K562 (cell line): ENCODE measurements around the gene GRIA1. TPM values are rescaled to one million over a fixed set of nuclear protein-coding genes. Genes with fewer than 3 reads are reported as not detected.

ENCODE experiments used
- ATAC-seq: fragments of 200-7000 bp; cut with Tn5 transposase; 3 replicates; pipeline ENCODE4 v1.9.1; 2020; ENCODE audit warnings: moderate library complexity
- BruUV-seq: library from RNA; stranded (reverse); fragments of 400-500 nt; replicated peaks from 2 replicates; lab custom pipeline; 2021; lab: Mats Ljungman, UMichigan
- CTCF ChIA-PET: fragments of 300-600 bp; formaldehyde crosslinking; extraction: SDS; loops from one replicate; lab custom pipeline; 2021; ENCODE audit warnings: low intra/inter-chr PET ratio; lab: Yijun Ruan, JAX
- POLR2A ChIA-PET: fragments of 300-600, 350-650 bp; sonication (Branson Sonifier 250); formaldehyde crosslinking; extraction: SDS; loops from one replicate; lab custom pipeline; 2021; ENCODE audit warnings: antibody characterized with exemption, inconsistent platforms; lab: Yijun Ruan, JAX
- DNase-seq, 4 experiments: peaks; one replicate each; pipeline versions ENCODE4 v3.0.0 to v3.0.0-alpha.2; 2011 to 2018; ENCODE audit warnings: low spot score in 3 of 4, mixed read lengths in 3 of 4; ENCODE audit errors: extremely low read depth in 1 of 4
- FAIRE-seq: peaks from 2 replicates; lab custom pipeline; 2011; peaks lifted over from hg19 to GRCh38; lab: Jason Lieb, UNC
- H2AFZ ChIP-seq: 2 replicates; pipeline ENCODE4 v1.6.0; 2011; ENCODE audit warnings: low read depth, low read length, control low read depth, inconsistent platforms
- H3K27ac ChIP-seq: fragments of 200-600 bp; 3 replicates; pipeline ENCODE4 v1.8.0; 2011; ENCODE audit warnings: low read depth, mild to moderate bottlenecking, control low read depth, inconsistent platforms, low read length, moderate library complexity, mixed read lengths; ENCODE audit errors: extremely low read depth
- H3K27me3 ChIP-seq, 2 experiments: fragments of 300-600 bp in 1 of 2; 2 replicates in 1 of 2; 3 replicates in 1 of 2; pipeline versions ENCODE4 v1.6.0 to v1.8.0; 2011; ENCODE audit warnings: inconsistent platforms in 2 of 2, low read length in 2 of 2, mild to moderate bottlenecking in 1 of 2, mixed read lengths in 1 of 2, moderate library complexity in 1 of 2; ENCODE audit not compliant: control insufficient read depth in 2 of 2, insufficient read depth in 2 of 2
- H3K36me3 ChIP-seq: fragments of 300-600 bp; 3 replicates; pipeline ENCODE4 v1.8.0; 2011; ENCODE audit warnings: mild to moderate bottlenecking, low read length, inconsistent platforms; ENCODE audit not compliant: control insufficient read depth, insufficient read depth
- H3K4me1 ChIP-seq, 2 experiments: fragments of 200-600 bp in 1 of 2; replicated peaks in 1 of 2; 2 replicates in 1 of 2; 3 replicates in 1 of 2; pipeline versions ENCODE4 v1.5.1 to v1.8.0; 2011; ENCODE audit warnings: inconsistent platforms in 2 of 2, low read length in 2 of 2, mild to moderate bottlenecking in 1 of 2, mixed read lengths in 1 of 2, moderate library complexity in 1 of 2; ENCODE audit not compliant: control insufficient read depth in 2 of 2, insufficient read depth in 2 of 2
- H3K4me2 ChIP-seq: 2 replicates; pipeline ENCODE4 v1.6.1; 2011; ENCODE audit warnings: low read length, control low read depth, inconsistent platforms, mixed read lengths; ENCODE audit not compliant: insufficient read depth
- H3K4me3 ChIP-seq: fragments of 200-600 bp; sonication (generic), shearing (Covaris generic); 2 replicates; pipeline ENCODE4 v1.5.1; 2016; ENCODE audit warnings: control low read depth, inconsistent platforms
- H3K79me2 ChIP-seq: fragments of 200-600 bp; 3 replicates; pipeline ENCODE4 v1.8.0; 2011; ENCODE audit warnings: low read length, inconsistent platforms; ENCODE audit not compliant: control insufficient read depth, insufficient read depth
- H3K9ac ChIP-seq, 2 experiments: 2 replicates each; pipeline versions ENCODE4 v1.6.0 to v1.6.1; 2011; ENCODE audit warnings: low read depth in 2 of 2, low read length in 2 of 2, control low read depth in 1 of 2, inconsistent platforms in 1 of 2, mild to moderate bottlenecking in 1 of 2, mixed read lengths in 1 of 2; ENCODE audit not compliant: insufficient read depth in 1 of 2
- H3K9me1 ChIP-seq: one replicate; pipeline ENCODE4 v1.6.0; 2011; ENCODE audit warnings: inconsistent platforms, mild to moderate bottlenecking, low read length, moderate library complexity; ENCODE audit not compliant: control insufficient read depth, insufficient read depth
- H3K9me3 ChIP-seq: replicated peaks from 2 replicates; pipeline ENCODE4 v1.5.1; 2011; ENCODE audit warnings: low read depth, low read length, inconsistent platforms; ENCODE audit not compliant: control insufficient read depth, insufficient read depth
- H4K20me1 ChIP-seq: replicated peaks from 2 replicates; pipeline ENCODE4 v1.6.1; 2011; ENCODE audit warnings: low read length, inconsistent platforms, mixed read lengths; ENCODE audit not compliant: control insufficient read depth, insufficient read depth
- MEF2A ChIP-seq: IDR thresholded peaks from 2 replicates; pipeline ENCODE4 v1.6.1; 2011; ENCODE audit warnings: low read depth, mild to moderate bottlenecking, low read length, moderate library complexity; ENCODE audit not compliant: control insufficient read depth
- WGBS: fragments of 100-300 bp; shearing (Covaris generic); methylation state at CpG from one replicate; pipeline ENCODE4 v1.1.6; 2016; ENCODE audit warnings: low coverage, mixed read lengths; ENCODE audit not compliant: insufficient coverage; ENCODE audit errors: missing lambda C conversion rate; 5-methylcytosine and 5-hydroxymethylcytosine counted together
- in situ Hi-C: fragments of 300-500 bp; cut with MboI; formaldehyde crosslinking; loops from 4 replicates; pipeline ENCODE4 v1.15.0; 2018; ENCODE audit warnings: inconsistent platforms, mixed read lengths
- intact Hi-C: fragments of 100-400 bp; cut with micrococcal nuclease; formaldehyde crosslinking; loops from 2 replicates; pipeline ENCODE4 v1.14.2; 2022
- polyA plus RNA-seq, 8 experiments: library from polyadenylated mRNA; depleted of rRNA in 4 of 8; stranded (reverse) in 5 of 8; unstranded in 3 of 8; fragments of >200 nt; fragmentation: Nextera tagmentation in 2 of 8; fragmentation: Illumina TruSeq in 1 of 8; extraction: Ambion mirVana in 2 of 8; extraction: Trizol in 1 of 8; gene quantifications; 2 replicates each; pipeline versions ENCODE4 v1.2.1 to v1.2.3, GENCODE V29; 2011 to 2014; ENCODE audit warnings: inconsistent platforms in 1 of 8, missing spikeins in 1 of 8
- total RNA-seq, 7 experiments: library from RNA; depleted of rRNA in 6 of 7; stranded (reverse); fragments of >200 nt in 6 of 7; fragmentation: Illumina TruSeq in 2 of 7; extraction: Trizol in 2 of 7; gene quantifications; 2 replicates each; pipeline versions ENCODE4 v1.2.1 to v1.2.3, GENCODE V29; 2011 to 2021; ENCODE audit warnings: low replicate concordance in 1 of 7
- TF ChIP-seq, protein P1 (sequence below): fragments of 450-650 bp; IDR thresholded peaks from 2 replicates; pipeline ENCODE4 v1.6.1; 2016
- TF ChIP-seq, protein P2 (sequence below): IDR thresholded peaks from 3 replicates; pipeline ENCODE4 v1.6.1; 2011; ENCODE audit warnings: borderline replicate concordance, mild to moderate bottlenecking; ENCODE audit not compliant: insufficient read length, insufficient read depth

The GRIA1 gene
- total and polyA plus RNA-seq, 9 of the 15 experiments (the other 6 are each of a cell fraction or from before 2014, with no cell fraction given), result not detected

DNA sequence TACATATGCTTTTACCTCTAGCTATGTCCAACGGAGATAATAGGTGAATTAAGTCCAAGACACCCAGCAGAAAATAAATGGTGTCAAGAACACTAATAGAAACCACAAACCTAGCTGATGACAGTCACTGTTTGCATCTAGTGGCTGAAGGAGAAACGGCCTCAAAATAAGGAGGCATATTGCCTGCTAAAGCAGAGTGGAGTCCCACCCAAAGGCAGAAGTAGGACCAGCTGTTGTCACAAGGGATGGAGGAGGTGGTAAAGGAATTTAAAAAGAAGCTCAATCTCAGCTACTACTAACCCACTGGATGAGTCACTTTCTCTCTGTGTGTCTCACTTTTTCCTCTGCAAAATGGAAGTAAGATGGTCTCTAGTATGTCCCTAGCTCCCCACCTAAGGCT is 224.3 kb downstream of the GRIA1 start:
- Histone ChIP-seq H3K9me1 (no peaks in the 10 kb centered on the region), H3K36me3 (no peaks in the 10 kb centered on the region), H3K9me3 (no peaks in the 10 kb centered on the region), H4K20me1 (no peaks in the 10 kb centered on the region), H3K79me2 (no peaks in the 10 kb centered on the region), H3K4me3 (no peak overlapping the region), H2AFZ (no peak overlapping the region), H3K27me3 (peaks cover 0 to 2% of the 10 kb centered on the region in 2 experiments; a peak in 2 of 5 replicates), H3K27ac (no peak overlapping the region), H3K9ac (no peak overlapping the region), H3K4me2 (no peak overlapping the region), H3K4me1 (no peaks in the 10 kb centered on the region)
- no TSS peak for BruUV-seq
- no peak for TF ChIP-seq MEF2A
- intact Hi-C loops (loop anchor here (10.0 kb wide), 1 partner anchor 220 kb away; the partner anchor contains the start of gene GRIA1), in situ Hi-C loops (no loop called here)
- DNase-seq, result no peak
- no peak for FAIRE-seq
- no peak for ATAC-seq
- WGBS, result 0% methylated on average over 2 of the region's 2 CpGs
- ChIA-PET POLR2A (interaction anchor here (1.0 to 1.2 kb wide), 2 partner anchors 9 to 21 kb away, joined by 3 to 4 read pairs; no protein-coding TSS in a partner anchor), CTCF (no interaction called here)

DNA sequence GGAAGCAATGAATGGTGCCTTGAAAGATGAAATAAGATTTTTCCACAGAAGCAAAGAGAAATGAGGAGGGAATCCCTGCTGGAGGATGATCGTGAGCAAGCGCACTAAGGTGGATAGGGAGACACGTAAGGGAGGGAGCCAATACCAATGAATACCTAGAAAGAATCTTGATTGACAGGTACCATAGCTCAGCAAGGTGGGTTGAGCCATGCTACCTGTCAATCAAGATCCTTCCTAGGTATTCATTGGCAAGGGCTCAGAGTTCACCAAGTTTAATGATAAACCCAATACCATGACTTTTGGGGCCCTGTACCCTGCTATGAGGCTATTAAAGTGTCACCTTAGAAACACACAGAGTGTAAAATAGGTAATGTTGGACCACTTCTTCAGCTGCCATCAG is 226.8 kb downstream of the GRIA1 start:
- DNase-seq (no peak), FAIRE-seq (no peak), ATAC-seq (no peak)
- no TSS peak for BruUV-seq
- intact Hi-C loops, result loop anchor here (10.0 kb wide), 1 partner anchor 222 kb away; the partner anchor contains the start of gene GRIA1
- in situ Hi-C loops, result no loop called here
- ChIA-PET POLR2A (no interaction called here), CTCF (no interaction called here)
- Histone ChIP-seq H3K27me3 (peaks cover 0 to 2% of the 10 kb centered on the region in 2 experiments; a peak in 2 of 5 replicates), H3K4me3 (no peak overlapping the region), H4K20me1 (no peaks in the 10 kb centered on the region), H3K4me1 (no peaks in the 10 kb centered on the region), H2AFZ (no peak overlapping the region), H3K79me2 (no peaks in the 10 kb centered on the region), H3K36me3 (no peaks in the 10 kb centered on the region), H3K27ac (no peak overlapping the region), H3K9ac (no peak overlapping the region), H3K4me2 (no peak overlapping the region), H3K9me3 (no peaks in the 10 kb centered on the region), H3K9me1 (no peaks in the 10 kb centered on the region)
- WGBS, result 0% methylated on average over 3 of the region's 3 CpGs
- TF ChIP-seq, protein P1, sequence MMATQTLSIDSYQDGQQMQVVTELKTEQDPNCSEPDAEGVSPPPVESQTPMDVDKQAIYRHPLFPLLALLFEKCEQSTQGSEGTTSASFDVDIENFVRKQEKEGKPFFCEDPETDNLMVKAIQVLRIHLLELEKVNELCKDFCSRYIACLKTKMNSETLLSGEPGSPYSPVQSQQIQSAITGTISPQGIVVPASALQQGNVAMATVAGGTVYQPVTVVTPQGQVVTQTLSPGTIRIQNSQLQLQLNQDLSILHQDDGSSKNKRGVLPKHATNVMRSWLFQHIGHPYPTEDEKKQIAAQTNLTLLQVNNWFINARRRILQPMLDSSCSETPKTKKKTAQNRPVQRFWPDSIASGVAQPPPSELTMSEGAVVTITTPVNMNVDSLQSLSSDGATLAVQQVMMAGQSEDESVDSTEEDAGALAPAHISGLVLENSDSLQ, result peak; percentile 90
- TF ChIP-seq, protein P2, sequence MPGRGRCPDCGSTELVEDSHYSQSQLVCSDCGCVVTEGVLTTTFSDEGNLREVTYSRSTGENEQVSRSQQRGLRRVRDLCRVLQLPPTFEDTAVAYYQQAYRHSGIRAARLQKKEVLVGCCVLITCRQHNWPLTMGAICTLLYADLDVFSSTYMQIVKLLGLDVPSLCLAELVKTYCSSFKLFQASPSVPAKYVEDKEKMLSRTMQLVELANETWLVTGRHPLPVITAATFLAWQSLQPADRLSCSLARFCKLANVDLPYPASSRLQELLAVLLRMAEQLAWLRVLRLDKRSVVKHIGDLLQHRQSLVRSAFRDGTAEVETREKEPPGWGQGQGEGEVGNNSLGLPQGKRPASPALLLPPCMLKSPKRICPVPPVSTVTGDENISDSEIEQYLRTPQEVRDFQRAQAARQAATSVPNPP, result no peak
